ENCODE results near the gene SSC4D.
"Not testable (repeated sequence)": the region's sequence is repeated elsewhere in the genome, so short reads cannot be mapped to it uniquely, and the experiment has no call there.

SSC4D gene

GRCh38 chr7:76417654-76418310 lies 8.3 kb upstream of the SSC4D start:
- DNase-seq: not testable (repeated sequence)

GRCh38 chr7:76412249-76412648 lies 2.8 kb upstream of the SSC4D start:
- DNase-seq: no peak

GRCh38 chr7:76411626-76412025 lies 2.1 kb upstream of the SSC4D start:
- DNase-seq: no peak

GRCh38 chr7:76408121-76408560 lies 1.4 kb downstream of the SSC4D start:
- no peak for DNase-seq

- no peak for DNase-seq
These were observed 1.8 kb downstream of the SSC4D start for GRCh38 chr7:76407718-76408117.

- no peak for DNase-seq
These were observed 3.8 kb downstream of the SSC4D start for GRCh38 chr7:76405738-76406137.

- no peak for DNase-seq
These were observed 5.6 kb downstream of the SSC4D start for GRCh38 chr7:76403780-76404494.

GRCh38 chr7:76403097-76403496 lies 6.4 kb downstream of the SSC4D start:
- DNase-seq: not testable (repeated sequence)

GRCh38 chr7:76400248-76400647 lies 9.2 kb downstream of the SSC4D start:
- DNase-seq: no peak

GRCh38 chr7:76397409-76398183 lies 11.9 kb downstream of the SSC4D start:
- DNase-seq: peak; percentile 84 to 85

GRCh38 chr7:76396864-76397263 lies 12.6 kb downstream of the SSC4D start:
- no peak for DNase-seq

GRCh38 chr7:76395965-76396726 lies 13.4 kb downstream of the SSC4D start:
- no peak for DNase-seq

- DNase-seq: not testable (repeated sequence)
These were observed 13.9 kb downstream of the SSC4D start for GRCh38 chr7:76395605-76395964.

GRCh38 chr7:76394957-76395356 lies 14.5 kb downstream of the SSC4D start:
- DNase-seq: no peak

- peak; percentile 86 to 88 for DNase-seq
These were observed 16.1 kb downstream of the SSC4D start for GRCh38 chr7:76393116-76394031.

GRCh38 chr7:76392531-76393115 lies 16.9 kb downstream of the SSC4D start:
- DNase-seq: no peak

GRCh38 chr7:76390092-76390491 lies 19.4 kb downstream of the SSC4D start:
- DNase-seq: no peak

GRCh38 chr7:76387789-76388188 lies 21.7 kb downstream of the SSC4D start:
- not testable (repeated sequence) for DNase-seq

GRCh38 chr7:76386691-76387260 lies 22.7 kb downstream of the SSC4D start:
- DNase-seq: no peak

- DNase-seq: no peak
These were observed 26.2 kb downstream of the SSC4D start for GRCh38 chr7:76383089-76383944.
